Endothelial cell of umbilical vein (primary cell): Measurements from ENCODE around the gene UPP2. TPM values are rescaled to one million over a fixed set of nuclear protein-coding genes. Genes with fewer than 3 reads are reported as not detected.
A peak's percentile ranks its signal among the peaks of the same experiment; 100 is the strongest.

Experiments
- BruUV-seq: library from RNA; stranded (reverse); fragments of 400-500 nt; replicated peaks from 2 replicates; lab custom pipeline; 2021; lab: Mats Ljungman, UMichigan
- CTCF ChIA-PET: fragments of 300-600, 350-600 bp; sonication (Branson Sonifier 250); formaldehyde crosslinking; loops from one replicate; lab custom pipeline; 2021; ENCODE audit warnings: antibody characterized with exemption, inconsistent platforms; lab: Charles Lee
- POLR2A ChIA-PET: fragments of 300-600, 350-600 bp; sonication (Branson Sonifier 250); formaldehyde crosslinking; loops from one replicate; lab custom pipeline; 2021; ENCODE audit warnings: antibody characterized with exemption, inconsistent platforms; lab: Charles Lee
- DNase-seq: peaks from one replicate; pipeline ENCODE4 v3.0.0-alpha.2; 2011; ENCODE audit warnings: low read depth, low spot score
- FAIRE-seq: peaks from 2 replicates; lab custom pipeline; 2011; peaks lifted over from hg19 to GRCh38; lab: Jason Lieb, UNC
- H2AFZ ChIP-seq: 2 replicates; pipeline ENCODE4 v1.6.0; 2012; ENCODE audit warnings: low read depth, low read length, control low read depth, inconsistent platforms
- H3K27ac ChIP-seq: 2 replicates; pipeline ENCODE4 v1.5.1; 2011; ENCODE audit warnings: low read depth, mild to moderate bottlenecking, control low read depth, low read length, moderate library complexity; ENCODE audit not compliant: insufficient read depth
- H3K27me3 ChIP-seq, 2 experiments: 2 replicates each; pipeline versions ENCODE4 v1.6.0 to v1.6.1; 2011; ENCODE audit warnings: low read length in 2 of 2, mixed read lengths in 1 of 2; ENCODE audit not compliant: control insufficient read depth in 2 of 2, insufficient read depth in 2 of 2
- H3K36me3 ChIP-seq, 2 experiments: 2 replicates in 1 of 2; 3 replicates in 1 of 2; pipeline ENCODE4 v1.5.1; 2011; ENCODE audit warnings: low read length in 2 of 2, mild to moderate bottlenecking in 1 of 2, moderate library complexity in 1 of 2; ENCODE audit not compliant: control insufficient read depth in 2 of 2, insufficient read depth in 2 of 2; ENCODE audit errors: extremely low read depth in 1 of 2
- H3K4me1 ChIP-seq: 3 replicates; pipeline ENCODE4 v1.5.1; 2011; ENCODE audit warnings: mild to moderate bottlenecking, low read length; ENCODE audit not compliant: control insufficient read depth, insufficient read depth; ENCODE audit errors: extremely low read depth
- H3K4me2 ChIP-seq: 2 replicates; pipeline ENCODE4 v1.6.1; 2011; ENCODE audit warnings: low read length, control low read depth, mixed read lengths; ENCODE audit not compliant: insufficient read depth
- H3K4me3 ChIP-seq, 3 experiments: fragments of 200-600 bp in 1 of 3; sonication (generic), shearing (Covaris generic) in 1 of 3; replicated peaks in 1 of 3; 2 replicates each; pipeline ENCODE4 v1.5.1; 2011 to 2016; ENCODE audit warnings: control low read depth in 3 of 3, low read length in 3 of 3, mild to moderate bottlenecking in 2 of 3, inconsistent platforms in 1 of 3, low read depth in 1 of 3, moderate library complexity in 1 of 3; ENCODE audit not compliant: insufficient read depth in 1 of 3
- H3K79me2 ChIP-seq: 2 replicates; pipeline ENCODE4 v1.6.0; 2012; ENCODE audit warnings: low read length, inconsistent platforms; ENCODE audit not compliant: control insufficient read depth, insufficient read depth
- H3K9ac ChIP-seq: replicated peaks from 2 replicates; pipeline ENCODE3; 2011; ENCODE audit warnings: low read length, control low read depth; ENCODE audit not compliant: insufficient read depth; ENCODE audit errors: extremely low read depth
- H3K9me1 ChIP-seq: replicated peaks from 3 replicates; pipeline ENCODE4 v1.6.0; 2011; ENCODE audit warnings: mild to moderate bottlenecking, low read length; ENCODE audit not compliant: control insufficient read depth, insufficient read depth; ENCODE audit errors: extremely low read depth
- H3K9me3 ChIP-seq: replicated peaks from 2 replicates; pipeline ENCODE4 v1.5.1; 2012; ENCODE audit warnings: low read length, inconsistent platforms; ENCODE audit not compliant: control insufficient read depth, insufficient read depth
- H4K20me1 ChIP-seq: replicated peaks from 2 replicates; pipeline ENCODE3; 2011; ENCODE audit warnings: mild to moderate bottlenecking, low read length; ENCODE audit not compliant: control insufficient read depth, insufficient read depth; ENCODE audit errors: extremely low read depth
- FOS ChIP-seq: IDR thresholded peaks from 2 replicates; pipeline ENCODE4 v1.6.1; 2011; ENCODE audit warnings: mild to moderate bottlenecking, low read length, moderate library complexity, borderline replicate concordance; ENCODE audit not compliant: insufficient read depth
- MYC ChIP-seq: IDR thresholded peaks from one replicate; pipeline ENCODE4 v1.6.1; 2011; ENCODE audit warnings: mild to moderate bottlenecking, low read depth, low read length
- POLR2A ChIP-seq: IDR thresholded peaks from 2 replicates; pipeline ENCODE4 v1.6.1; 2012; ENCODE audit warnings: low read depth, mild to moderate bottlenecking, control low read depth, low read length
- dilution Hi-C: fragments of 300-500 bp; cut with MboI; formaldehyde crosslinking; loops from one replicate; pipeline ENCODE4 v1.15.0; 2019; ENCODE audit warnings: low sequenced_read_pairs; ENCODE audit not compliant: extremely low pct_ligation_motif_present
- intact Hi-C: fragments of 100-400 bp; cut with micrococcal nuclease; formaldehyde crosslinking; loops from one replicate; pipeline ENCODE4 v1.10.0; 2022
- polyA plus RNA-seq, 4 experiments: library from polyadenylated mRNA; depleted of rRNA in 3 of 4; stranded (reverse) in 3 of 4; unstranded in 1 of 4; fragments of >200 nt; gene quantifications; 2 replicates each; pipeline versions ENCODE4 v1.2.1 to v1.2.3, GENCODE V29; 2011 to 2012; ENCODE audit warnings: missing spikeins in 1 of 4
- total RNA-seq: library from RNA; stranded (reverse); gene quantifications from 2 replicates; pipeline ENCODE4 v1.2.3, GENCODE V29; 2021

The UPP2 gene
- total and polyA plus RNA-seq, 2 donors (not counting 3 experiments of a cell fraction or from before 2014, with no cell fraction given) = not detected

GRCh38 chr2:158072361-158072760 is 29.3 kb upstream of the UPP2 start:
- Histone ChIP-seq H2AFZ (no peak overlapping the region), H4K20me1 (no peaks in the 10 kb centered on the region), H3K9me1 (no peaks in the 10 kb centered on the region), H3K9me3 (no peaks in the 10 kb centered on the region), H3K36me3 (no peaks in the 10 kb centered on the region), H3K4me3 (no peak overlapping the region), H3K27me3 (no peaks in the 10 kb centered on the region), H3K79me2 (no peaks in the 10 kb centered on the region), H3K4me1 (no peaks in the 10 kb centered on the region), H3K9ac (no peak overlapping the region), H3K27ac (no peak overlapping the region), H3K4me2 (no peak overlapping the region)
- no TSS peak for BruUV-seq
- DNase-seq (no peak), FAIRE-seq (peak; percentile 53)
- ChIA-PET CTCF (interaction anchor here (1.3 kb wide), 1 partner anchor 10 kb away, joined by 4 read pairs; no protein-coding TSS in a partner anchor), POLR2A (no interaction called here)
- dilution Hi-C loops = no loop called here
- TF ChIP-seq MYC (no peak), FOS (no peak), POLR2A (no peak)
- intact Hi-C loops = no loop called here

GRCh38 chr2:158079672-158080071 is 22.0 kb upstream of the UPP2 start:
- FAIRE-seq = no peak
- Histone ChIP-seq H3K79me2 (no peaks in the 10 kb centered on the region), H4K20me1 (no peaks in the 10 kb centered on the region), H3K9me3 (no peaks in the 10 kb centered on the region), H3K9ac (no peak overlapping the region), H3K36me3 (no peaks in the 10 kb centered on the region), H2AFZ (no peak overlapping the region), H3K4me3 (no peak overlapping the region), H3K4me2 (no peak overlapping the region), H3K9me1 (no peaks in the 10 kb centered on the region), H3K4me1 (no peaks in the 10 kb centered on the region), H3K27me3 (no peaks in the 10 kb centered on the region), H3K27ac (no peak overlapping the region)
- intact Hi-C loops = no loop called here
- ChIA-PET CTCF (interaction anchor here (0.8 kb wide), 1 partner anchor 55 kb away, joined by 3 read pairs; no protein-coding TSS in a partner anchor), POLR2A (interaction anchor here (0.6 kb wide), 1 partner anchor 10 kb away, joined by 3 read pairs; no protein-coding TSS in a partner anchor)
- dilution Hi-C loops = no loop called here
- BruUV-seq = no TSS peak
- TF ChIP-seq MYC = no peak
- DNase-seq = peak; percentile 2
